Endodermal cell (in vitro differentiated cells): Measurements from ENCODE around the gene SCIN. TPM values are rescaled to one million over a fixed set of nuclear protein-coding genes. Genes with fewer than 3 reads are reported as not detected.

Experiments
- DNase-seq: peaks from one replicate; pipeline ENCODE4 v3.0.0-alpha.2; 2017
- H3K27ac ChIP-seq: 2 replicates; pipeline ENCODE4 v1.5.1; 2013; ENCODE audit warnings: mild to moderate bottlenecking, low read depth, low read length, moderate library complexity
- H3K27me3 ChIP-seq: 2 replicates; pipeline ENCODE4 v1.6.1; 2013; ENCODE audit warnings: mild to moderate bottlenecking, low read length, moderate library complexity; ENCODE audit not compliant: insufficient read depth, control insufficient read depth, poor library complexity, severe bottlenecking
- H3K36me3 ChIP-seq: 2 replicates; pipeline ENCODE4 v1.7.0; 2013; ENCODE audit warnings: mild to moderate bottlenecking, low read length, moderate library complexity; ENCODE audit not compliant: control insufficient read depth, insufficient read depth
- H3K4me1 ChIP-seq: one replicate; pipeline ENCODE4 v1.7.0; 2013; ENCODE audit warnings: low read length; ENCODE audit not compliant: control insufficient read depth, insufficient read depth
- H3K4me3 ChIP-seq: 2 replicates; pipeline ENCODE4 v1.5.1; 2013; ENCODE audit warnings: mild to moderate bottlenecking, low read length, moderate library complexity
- H3K9ac ChIP-seq: 2 replicates; pipeline ENCODE4 v1.6.1; 2013; ENCODE audit warnings: mild to moderate bottlenecking, low read length, moderate library complexity; ENCODE audit not compliant: poor library complexity, severe bottlenecking; ENCODE audit errors: extremely low read depth
- H3K9me3 ChIP-seq: 2 replicates; pipeline ENCODE4 v1.6.1; 2013; ENCODE audit warnings: mild to moderate bottlenecking, low read length, moderate library complexity; ENCODE audit not compliant: control insufficient read depth
- H3K27ac Mint-ChIP-seq: 2 replicates; pipeline ENCODE4 v1.8.0; 2020; ENCODE audit warnings: mixed read lengths
- H3K27me3 Mint-ChIP-seq: 2 replicates; pipeline ENCODE4 v1.8.0; 2021; ENCODE audit warnings: mild to moderate bottlenecking, mixed read lengths; ENCODE audit not compliant: insufficient read depth
- H3K36me3 Mint-ChIP-seq: 2 replicates; pipeline ENCODE4 v1.8.0; 2020; ENCODE audit warnings: low read depth, mixed read lengths
- H3K4me1 Mint-ChIP-seq: 2 replicates; pipeline ENCODE4 v1.8.0; 2020; ENCODE audit warnings: mixed read lengths
- H3K4me3 Mint-ChIP-seq: 2 replicates; pipeline ENCODE4 v1.8.0; 2020; ENCODE audit warnings: mild to moderate bottlenecking, moderate library complexity, mixed read lengths
- H3K9me3 Mint-ChIP-seq: 2 replicates; pipeline ENCODE4 v1.8.0; 2020; ENCODE audit warnings: mild to moderate bottlenecking, mixed read lengths
- WGBS, 2 experiments: methylation state at CpG; one replicate each; pipeline versions ENCODE4 v1.1.5 to v1.1.7; 2013; ENCODE audit warnings: missing lambda C conversion rate in 2 of 2, mixed read lengths in 1 of 2; ENCODE audit not compliant: insufficient coverage in 1 of 2, insufficient read length in 1 of 2; 5-methylcytosine and 5-hydroxymethylcytosine counted together
- total RNA-seq, 2 donors: library from RNA; stranded (reverse); fragmentation: NEBNext Ultra II Directional in 1 of 2; extraction: Animal tissue kit (Norgen Biotek cat#: 25700) in 1 of 2; gene quantifications; 2 replicates in 1 of 2; 3 replicates in 1 of 2; pipeline ENCODE4 v1.2.1, GENCODE V29; 2021
- TF ChIP-seq, protein P1 (sequence below): fragments of 200-600 bp; sonication (generic); conservative IDR thresholded peaks from 2 replicates; pipeline ENCODE4 v1.5.0; 2021; ENCODE audit warnings: antibody characterized with exemption, mild to moderate bottlenecking

The SCIN gene
- total RNA-seq, 2 donors from 2014 or later = 0.15 TPM; not detected in 1

DNA sequence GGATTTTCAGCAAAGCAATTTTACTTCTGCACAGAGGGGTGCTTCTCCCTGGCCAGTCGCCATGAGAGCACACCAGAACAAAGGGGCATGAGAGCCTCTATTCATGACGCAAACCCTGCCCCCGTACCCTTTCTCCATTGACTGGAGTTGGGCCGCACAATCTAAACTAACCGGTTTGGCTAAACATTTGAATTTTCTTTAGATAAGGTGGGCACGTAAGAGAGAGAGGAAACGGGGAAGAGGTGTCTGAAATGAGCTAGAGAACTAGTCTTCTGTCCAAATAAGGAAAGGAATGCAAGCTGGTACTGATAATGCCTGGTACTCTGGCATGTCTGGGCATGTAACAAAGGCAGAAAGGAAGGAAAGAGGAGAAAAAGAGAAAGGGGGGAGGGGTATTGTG, 13.2 kb upstream of the SCIN start:
- H3K9ac ChIP-seq = no peak overlapping the region
- no peak overlapping the region for H3K27ac Mint-ChIP-seq
- peaks cover 3% of the 10 kb centered on the region for H3K4me1 Mint-ChIP-seq
- no peak overlapping the region for H3K27ac ChIP-seq
- no peak overlapping the region for H3K4me3 ChIP-seq
- DNase-seq = no peak
- no peaks in the 10 kb centered on the region for H3K36me3 ChIP-seq
- H3K36me3 Mint-ChIP-seq = no peaks in the 10 kb centered on the region
- TF ChIP-seq, protein P1, sequence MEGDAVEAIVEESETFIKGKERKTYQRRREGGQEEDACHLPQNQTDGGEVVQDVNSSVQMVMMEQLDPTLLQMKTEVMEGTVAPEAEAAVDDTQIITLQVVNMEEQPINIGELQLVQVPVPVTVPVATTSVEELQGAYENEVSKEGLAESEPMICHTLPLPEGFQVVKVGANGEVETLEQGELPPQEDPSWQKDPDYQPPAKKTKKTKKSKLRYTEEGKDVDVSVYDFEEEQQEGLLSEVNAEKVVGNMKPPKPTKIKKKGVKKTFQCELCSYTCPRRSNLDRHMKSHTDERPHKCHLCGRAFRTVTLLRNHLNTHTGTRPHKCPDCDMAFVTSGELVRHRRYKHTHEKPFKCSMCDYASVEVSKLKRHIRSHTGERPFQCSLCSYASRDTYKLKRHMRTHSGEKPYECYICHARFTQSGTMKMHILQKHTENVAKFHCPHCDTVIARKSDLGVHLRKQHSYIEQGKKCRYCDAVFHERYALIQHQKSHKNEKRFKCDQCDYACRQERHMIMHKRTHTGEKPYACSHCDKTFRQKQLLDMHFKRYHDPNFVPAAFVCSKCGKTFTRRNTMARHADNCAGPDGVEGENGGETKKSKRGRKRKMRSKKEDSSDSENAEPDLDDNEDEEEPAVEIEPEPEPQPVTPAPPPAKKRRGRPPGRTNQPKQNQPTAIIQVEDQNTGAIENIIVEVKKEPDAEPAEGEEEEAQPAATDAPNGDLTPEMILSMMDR = no peak
- H3K4me3 Mint-ChIP-seq = no peak overlapping the region
- H3K9me3 Mint-ChIP-seq = peaks cover 10% of the 10 kb centered on the region
- H3K4me1 ChIP-seq = peaks cover 3% of the 10 kb centered on the region
- H3K27me3 Mint-ChIP-seq = no peaks in the 10 kb centered on the region
- WGBS, 2 experiments = 93 to 94% methylated on average over 4 to 7 of the region's 7 CpGs
- H3K9me3 ChIP-seq = peaks cover 9% of the 10 kb centered on the region
- no peaks in the 10 kb centered on the region for H3K27me3 ChIP-seq

DNA sequence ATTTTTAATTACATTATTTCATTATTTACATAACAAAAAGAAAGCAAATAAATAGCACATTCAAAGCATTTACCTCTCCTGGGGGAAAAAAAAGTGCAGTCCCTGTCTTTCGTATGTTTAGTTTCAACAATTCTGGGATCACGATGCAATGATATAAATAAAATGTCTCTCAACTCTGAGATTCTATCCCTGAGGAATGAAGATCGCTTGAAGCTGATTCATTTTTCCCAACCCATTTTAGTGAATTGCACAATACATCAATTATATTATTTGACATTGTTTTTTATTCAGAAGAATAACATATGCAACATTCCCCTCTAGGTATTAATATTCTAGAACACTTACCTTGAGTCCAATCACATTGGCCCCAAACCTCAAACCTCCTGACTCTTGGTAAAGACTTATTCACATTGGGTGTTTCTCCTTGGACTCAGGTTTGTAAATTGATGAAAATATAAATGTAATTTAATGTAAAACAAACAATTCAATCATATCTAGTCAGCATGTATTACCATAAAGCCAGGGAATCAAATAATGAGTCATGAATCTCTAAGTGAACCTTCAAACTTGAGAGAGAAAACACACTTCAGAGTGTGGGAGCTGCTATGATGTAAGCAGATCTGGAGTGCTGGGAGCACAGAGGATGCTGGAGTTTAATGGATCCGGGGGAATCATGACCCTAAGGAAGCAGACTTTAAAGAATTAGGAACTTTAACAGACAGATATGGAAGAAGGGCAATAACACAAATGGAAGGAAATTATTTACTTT, 5.3 kb upstream of the SCIN start:
- no peaks in the 10 kb centered on the region for H3K9me3 Mint-ChIP-seq
- WGBS, 2 experiments = 92 to 95% methylated on average over 1 to 4 of the region's 4 CpGs
- peaks cover 40% of the 10 kb centered on the region for H3K27me3 ChIP-seq
- H3K9me3 ChIP-seq = no peaks in the 10 kb centered on the region
- H3K9ac ChIP-seq = no peak overlapping the region
- no peak for DNase-seq
- H3K36me3 ChIP-seq = no peaks in the 10 kb centered on the region
- TF ChIP-seq, protein P1 = no peak
- H3K4me1 ChIP-seq = peaks cover 2% of the 10 kb centered on the region
- H3K4me3 Mint-ChIP-seq = no peak overlapping the region
- H3K36me3 Mint-ChIP-seq = no peaks in the 10 kb centered on the region
- peaks cover 37% of the 10 kb centered on the region for H3K27me3 Mint-ChIP-seq
- no peak overlapping the region for H3K4me3 ChIP-seq
- H3K27ac ChIP-seq = no peak overlapping the region
- H3K27ac Mint-ChIP-seq = no peak overlapping the region
- peaks cover 4% of the 10 kb centered on the region for H3K4me1 Mint-ChIP-seq

DNA sequence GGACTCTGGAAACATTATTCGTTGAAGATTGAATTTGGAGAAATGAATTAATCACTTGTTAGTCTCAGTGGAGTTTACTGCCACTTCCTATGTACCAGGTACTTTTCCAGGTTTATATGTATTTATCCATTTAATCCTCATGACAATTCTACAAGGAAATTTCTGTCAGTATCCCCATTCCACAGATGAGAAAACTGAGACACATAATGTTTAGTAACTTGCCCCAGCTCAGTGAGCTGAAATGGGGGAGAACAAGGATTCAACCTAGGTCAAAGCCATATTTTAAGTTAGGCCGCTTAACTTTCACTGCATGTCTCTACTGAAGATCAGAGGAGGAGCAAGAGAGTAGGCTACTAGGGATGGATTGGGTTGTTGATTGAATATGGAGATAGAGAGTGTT, 4.6 kb upstream of the SCIN start:
- 98 to 100% methylated on average over 1 to 2 of the region's 2 CpGs for WGBS, 2 experiments
- Mint-ChIP-seq H3K27ac (no peak overlapping the region), H3K4me1 (peaks cover 8% of the 10 kb centered on the region)

More for the DNA sequence above, 4.6 kb upstream of the SCIN start:
- Histone ChIP-seq H3K4me3 (no peak overlapping the region), H3K36me3 (no peaks in the 10 kb centered on the region), H3K4me1 (peaks cover 4% of the 10 kb centered on the region), H3K9ac (no peak overlapping the region), H3K27me3 (peaks cover 47% of the 10 kb centered on the region), H3K9me3 (no peaks in the 10 kb centered on the region), H3K27ac (no peak overlapping the region)
- TF ChIP-seq, protein P1 = no peak
- Mint-ChIP-seq H3K27me3 (peaks cover 44% of the 10 kb centered on the region), H3K4me3 (no peak overlapping the region), H3K36me3 (no peaks in the 10 kb centered on the region), H3K9me3 (no peaks in the 10 kb centered on the region)
- DNase-seq = no peak
